ENCODE measurements around the gene SLC38A11.

The SLC38A11 gene

DNA sequence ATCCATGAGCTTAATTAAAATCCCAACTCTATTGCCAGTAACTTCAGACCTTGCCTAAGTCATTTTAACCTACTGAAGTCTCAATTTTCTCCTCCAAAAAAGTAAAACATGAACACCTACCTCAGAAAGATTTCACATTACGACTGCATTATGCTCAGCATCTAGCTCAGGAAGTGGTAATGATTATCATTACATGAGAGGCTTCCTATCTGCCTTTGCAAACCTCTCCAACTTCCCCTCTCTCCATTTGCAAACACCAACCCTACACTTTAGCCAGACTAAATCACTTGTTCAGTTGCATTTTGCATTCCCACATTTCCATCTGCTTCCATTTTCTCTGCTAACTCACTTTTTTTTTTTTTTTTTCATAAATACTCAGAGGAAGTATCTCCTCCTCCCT lies 6.8 kb downstream of the SLC38A11 start:
- no peak overlapping the region for H3K4me3 ChIP-seq (ENCODE audit: low read depth, low read length)
- ChIA-PET POLR2A (no interaction called here), CTCF (interaction anchor here (0.8 to 1.4 kb wide), 2 partner anchors 15 to 210 kb away, joined by 3 read pairs; no protein-coding TSS in a partner anchor)
- TF ChIP-seq, protein P1, sequence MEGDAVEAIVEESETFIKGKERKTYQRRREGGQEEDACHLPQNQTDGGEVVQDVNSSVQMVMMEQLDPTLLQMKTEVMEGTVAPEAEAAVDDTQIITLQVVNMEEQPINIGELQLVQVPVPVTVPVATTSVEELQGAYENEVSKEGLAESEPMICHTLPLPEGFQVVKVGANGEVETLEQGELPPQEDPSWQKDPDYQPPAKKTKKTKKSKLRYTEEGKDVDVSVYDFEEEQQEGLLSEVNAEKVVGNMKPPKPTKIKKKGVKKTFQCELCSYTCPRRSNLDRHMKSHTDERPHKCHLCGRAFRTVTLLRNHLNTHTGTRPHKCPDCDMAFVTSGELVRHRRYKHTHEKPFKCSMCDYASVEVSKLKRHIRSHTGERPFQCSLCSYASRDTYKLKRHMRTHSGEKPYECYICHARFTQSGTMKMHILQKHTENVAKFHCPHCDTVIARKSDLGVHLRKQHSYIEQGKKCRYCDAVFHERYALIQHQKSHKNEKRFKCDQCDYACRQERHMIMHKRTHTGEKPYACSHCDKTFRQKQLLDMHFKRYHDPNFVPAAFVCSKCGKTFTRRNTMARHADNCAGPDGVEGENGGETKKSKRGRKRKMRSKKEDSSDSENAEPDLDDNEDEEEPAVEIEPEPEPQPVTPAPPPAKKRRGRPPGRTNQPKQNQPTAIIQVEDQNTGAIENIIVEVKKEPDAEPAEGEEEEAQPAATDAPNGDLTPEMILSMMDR (IDR thresholded peaks at IDR 0.05; ENCODE audit: insufficient read depth, low read length, missing control alignments): no peak
- DNase-seq (ENCODE audit: low read depth, low spot score): no peak

DNA sequence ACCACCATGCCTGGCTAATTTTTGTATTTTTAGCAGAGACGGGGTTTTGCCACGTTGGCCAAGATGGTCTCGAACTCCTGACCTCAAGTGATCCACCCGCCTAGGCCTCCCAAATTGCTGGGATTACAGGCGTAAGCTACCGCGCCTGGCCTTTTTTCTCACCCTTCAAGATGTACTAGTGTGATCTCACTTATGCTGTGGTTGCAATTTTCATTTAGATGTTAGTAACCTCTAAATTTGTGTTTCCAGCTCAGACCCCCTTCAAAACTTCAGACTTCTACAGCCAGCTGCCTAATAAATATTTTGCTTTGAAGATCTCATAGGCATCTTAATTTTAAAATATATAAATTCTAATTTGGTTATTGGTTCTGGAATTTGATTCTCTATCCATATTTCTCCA lies 8.0 kb downstream of the SLC38A11 start:
- ChIA-PET CTCF (interaction anchor here (1.4 kb wide), 1 partner anchor 209 kb away, joined by 3 read pairs; no protein-coding TSS in a partner anchor), POLR2A (no interaction called here)
- no peak for DNase-seq (ENCODE audit: low read depth, low spot score)
- H3K4me3 ChIP-seq (ENCODE audit: low read depth, low read length): no peak overlapping the region
- TF ChIP-seq, protein P1 (IDR thresholded peaks at IDR 0.05; ENCODE audit: insufficient read depth, low read length, missing control alignments): no peak

DNA sequence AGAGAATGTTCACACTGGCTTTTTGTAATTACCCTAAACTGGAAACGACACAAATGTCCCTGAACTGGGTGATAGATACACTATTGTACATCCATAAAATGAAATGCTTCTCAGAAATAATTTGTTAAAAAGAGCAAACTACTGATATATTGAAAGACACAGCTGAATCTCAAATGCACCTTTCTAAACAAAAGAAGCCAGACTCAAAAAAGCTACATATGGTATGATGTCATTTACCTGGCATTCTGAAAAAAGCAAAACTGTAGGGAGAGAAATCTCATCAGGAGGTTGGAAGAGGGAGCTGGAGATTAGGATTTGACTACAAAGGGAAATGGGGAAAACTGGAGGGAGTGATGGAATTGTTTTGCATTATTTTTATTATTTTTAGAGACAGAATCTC lies 12.0 kb downstream of the SLC38A11 start:
- no peak overlapping the region for H3K4me3 ChIP-seq (ENCODE audit: low read depth, low read length)
- POLR2A ChIA-PET: no interaction called here
- DNase-seq (ENCODE audit: low read depth, low spot score): no peak
- TF ChIP-seq, protein P1 (IDR thresholded peaks at IDR 0.05; ENCODE audit: insufficient read depth, low read length, missing control alignments): no peak
- CTCF ChIA-PET: interaction anchor here (1.0 kb wide), 1 partner anchor 17 kb away, joined by 4 read pairs; no protein-coding TSS in a partner anchor

DNA sequence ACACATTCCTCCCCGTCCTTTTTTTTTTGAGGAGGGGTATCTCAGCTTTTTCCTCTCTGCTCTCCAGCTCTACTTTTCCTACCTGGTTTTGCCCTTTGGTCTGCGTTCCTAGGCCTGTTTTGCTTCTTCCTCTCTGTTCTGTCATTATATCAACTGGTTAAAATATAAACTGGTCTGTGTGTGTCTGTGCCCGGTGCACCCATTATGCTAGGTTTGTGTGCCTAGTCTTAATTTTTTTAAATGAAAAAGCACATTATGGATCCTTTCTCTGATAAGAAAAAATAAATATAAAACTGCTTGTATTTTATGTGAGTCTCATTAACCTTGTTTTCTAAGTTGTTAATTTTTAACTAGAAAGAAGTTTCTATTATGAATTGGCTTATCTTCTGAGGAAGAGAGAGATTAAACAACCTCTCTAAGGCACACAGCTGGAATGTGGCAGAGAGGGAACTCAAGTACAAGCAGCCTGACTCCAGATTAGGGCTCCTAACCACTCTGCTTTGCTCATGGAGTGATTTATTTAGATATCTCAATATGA lies 17.4 kb downstream of the SLC38A11 start:
- CTCF ChIA-PET: interaction anchor here (0.6 to 0.8 kb wide), 2 partner anchors 20 to 201 kb away, joined by 3 read pairs; no protein-coding TSS in a partner anchor
- DNase-seq (ENCODE audit: low read depth, low spot score): no peak
- TF ChIP-seq, protein P1 (IDR thresholded peaks at IDR 0.05; ENCODE audit: insufficient read depth, low read length, missing control alignments): no peak
- no peak overlapping the region for H3K4me3 ChIP-seq (ENCODE audit: low read depth, low read length)
- POLR2A ChIA-PET: no interaction called here

DNA sequence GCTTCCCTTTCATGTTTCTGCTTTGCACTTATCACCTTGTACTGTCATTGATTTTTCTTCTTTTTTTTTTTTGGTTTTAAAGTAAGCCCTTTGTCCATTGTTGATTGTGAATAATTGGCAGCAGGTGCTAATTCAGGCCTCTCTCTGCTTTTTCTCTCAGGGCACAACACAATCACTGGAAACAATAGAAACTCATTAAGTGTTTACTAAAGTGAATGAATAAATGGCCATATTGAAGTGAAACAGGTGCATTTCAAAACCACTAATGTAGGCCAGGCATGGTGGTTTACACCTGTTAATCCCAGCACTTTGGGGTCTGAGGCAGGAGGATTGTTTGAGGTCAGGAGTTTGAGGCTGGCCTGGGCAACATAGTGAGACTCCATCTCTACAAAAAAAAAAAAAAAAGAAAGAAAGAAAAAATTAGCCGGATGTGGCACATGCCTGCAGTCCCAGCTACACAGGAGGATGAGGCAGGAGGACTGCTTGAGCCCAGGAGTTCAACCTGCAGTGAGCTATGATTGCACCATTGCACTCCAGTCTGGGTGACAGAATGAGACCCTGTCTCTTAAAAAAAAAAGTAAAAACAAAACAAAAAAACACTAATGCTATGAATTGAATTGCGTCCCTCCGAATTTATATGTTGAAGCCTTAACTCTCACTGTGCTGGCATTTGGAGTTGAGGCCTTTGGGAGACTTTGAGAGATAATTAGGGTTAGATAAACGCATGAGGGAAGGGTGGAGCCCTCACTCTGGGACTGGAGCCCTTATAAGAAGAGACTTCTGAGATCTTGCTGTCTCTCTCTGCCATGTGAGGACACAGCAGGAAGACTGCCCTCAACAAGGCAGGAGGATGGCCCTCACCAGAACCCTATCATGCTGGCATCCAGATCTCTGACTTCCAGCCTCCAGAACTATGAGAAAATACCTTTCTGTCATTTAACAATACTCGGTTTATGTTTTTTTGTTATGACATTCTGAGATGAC lies 19.9 kb downstream of the SLC38A11 start:
- TF ChIP-seq, protein P1 (IDR thresholded peaks at IDR 0.05; ENCODE audit: insufficient read depth, low read length, missing control alignments): no peak
- DNase-seq (ENCODE audit: low read depth, low spot score): no peak
- ChIA-PET POLR2A (no interaction called here), CTCF (interaction anchor here (2.1 kb wide), 1 partner anchor 14 kb away, joined by 6 read pairs; no protein-coding TSS in a partner anchor)
- H3K4me3 ChIP-seq (ENCODE audit: low read depth, low read length): no peak overlapping the region
